ENCODE data around the gene ENTPD6.

ENTPD6 gene

DNA sequence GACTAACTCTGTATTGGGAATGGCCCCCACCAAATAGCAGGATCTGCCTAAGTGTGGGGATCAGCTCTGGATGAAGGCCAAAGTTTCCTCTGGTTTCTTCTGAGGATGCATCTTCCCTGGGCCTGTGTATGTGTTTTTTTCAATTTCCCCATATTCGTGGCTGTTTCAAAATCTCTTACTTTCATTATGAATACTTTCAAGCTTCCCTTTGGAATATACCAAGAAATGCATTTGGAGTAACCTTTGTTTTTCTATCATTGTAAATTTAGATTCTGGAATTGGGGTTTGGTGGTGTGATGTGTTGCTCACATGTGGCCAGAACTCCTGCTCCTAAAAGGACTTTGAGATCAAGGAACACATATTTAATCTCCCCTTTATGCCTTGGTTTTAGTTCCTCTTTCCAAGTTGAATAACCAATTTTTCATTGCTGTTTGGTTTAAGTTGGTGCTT, 8.4 kb downstream of the ENTPD6 start:
- no peaks in the 10 kb centered on the region for H3K9me2 ChIP-seq (replicated peaks; ENCODE audit: control insufficient read depth, low read length)
- H3K27me3 ChIP-seq (ENCODE audit: control insufficient read depth, low read length), result no peaks in the 10 kb centered on the region
- no peaks in the 10 kb centered on the region for H3K36me3 ChIP-seq (ENCODE audit: control insufficient read depth, low read length)
- peaks cover 7% of the 10 kb centered on the region for H3K4me1 ChIP-seq (ENCODE audit: control insufficient read depth, low read length)
- no peaks in the 10 kb centered on the region for H3F3A ChIP-seq (ENCODE audit: control insufficient read depth, insufficient read depth)
- H3K9me3 ChIP-seq (ENCODE audit: control insufficient read depth, insufficient read depth, low read length), result no peaks in the 10 kb centered on the region
- H4K20me1 ChIP-seq (ENCODE audit: control insufficient read depth, insufficient read depth, low read depth, low read length), result no peaks in the 10 kb centered on the region
- H3K4me3 ChIP-seq (ENCODE audit: low read length), result no peak overlapping the region
- peaks cover 48% of the 10 kb centered on the region for H3K79me2 ChIP-seq (ENCODE audit: control insufficient read depth, low read length)
- TF ChIP-seq, protein P1, sequence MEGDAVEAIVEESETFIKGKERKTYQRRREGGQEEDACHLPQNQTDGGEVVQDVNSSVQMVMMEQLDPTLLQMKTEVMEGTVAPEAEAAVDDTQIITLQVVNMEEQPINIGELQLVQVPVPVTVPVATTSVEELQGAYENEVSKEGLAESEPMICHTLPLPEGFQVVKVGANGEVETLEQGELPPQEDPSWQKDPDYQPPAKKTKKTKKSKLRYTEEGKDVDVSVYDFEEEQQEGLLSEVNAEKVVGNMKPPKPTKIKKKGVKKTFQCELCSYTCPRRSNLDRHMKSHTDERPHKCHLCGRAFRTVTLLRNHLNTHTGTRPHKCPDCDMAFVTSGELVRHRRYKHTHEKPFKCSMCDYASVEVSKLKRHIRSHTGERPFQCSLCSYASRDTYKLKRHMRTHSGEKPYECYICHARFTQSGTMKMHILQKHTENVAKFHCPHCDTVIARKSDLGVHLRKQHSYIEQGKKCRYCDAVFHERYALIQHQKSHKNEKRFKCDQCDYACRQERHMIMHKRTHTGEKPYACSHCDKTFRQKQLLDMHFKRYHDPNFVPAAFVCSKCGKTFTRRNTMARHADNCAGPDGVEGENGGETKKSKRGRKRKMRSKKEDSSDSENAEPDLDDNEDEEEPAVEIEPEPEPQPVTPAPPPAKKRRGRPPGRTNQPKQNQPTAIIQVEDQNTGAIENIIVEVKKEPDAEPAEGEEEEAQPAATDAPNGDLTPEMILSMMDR (IDR thresholded peaks at IDR 0.05; ENCODE audit: low read depth, low read length, poor library complexity, severe bottlenecking), result no peak
- TF ChIP-seq EZH2phosphoT487 (IDR thresholded peaks at IDR 0.05; ENCODE audit: borderline replicate concordance, low read length), result no peak
- no peak overlapping the region for H3K4me2 ChIP-seq (ENCODE audit: low read length)
- H3K27ac ChIP-seq (ENCODE audit: low read depth, low read length), result no peak overlapping the region

DNA sequence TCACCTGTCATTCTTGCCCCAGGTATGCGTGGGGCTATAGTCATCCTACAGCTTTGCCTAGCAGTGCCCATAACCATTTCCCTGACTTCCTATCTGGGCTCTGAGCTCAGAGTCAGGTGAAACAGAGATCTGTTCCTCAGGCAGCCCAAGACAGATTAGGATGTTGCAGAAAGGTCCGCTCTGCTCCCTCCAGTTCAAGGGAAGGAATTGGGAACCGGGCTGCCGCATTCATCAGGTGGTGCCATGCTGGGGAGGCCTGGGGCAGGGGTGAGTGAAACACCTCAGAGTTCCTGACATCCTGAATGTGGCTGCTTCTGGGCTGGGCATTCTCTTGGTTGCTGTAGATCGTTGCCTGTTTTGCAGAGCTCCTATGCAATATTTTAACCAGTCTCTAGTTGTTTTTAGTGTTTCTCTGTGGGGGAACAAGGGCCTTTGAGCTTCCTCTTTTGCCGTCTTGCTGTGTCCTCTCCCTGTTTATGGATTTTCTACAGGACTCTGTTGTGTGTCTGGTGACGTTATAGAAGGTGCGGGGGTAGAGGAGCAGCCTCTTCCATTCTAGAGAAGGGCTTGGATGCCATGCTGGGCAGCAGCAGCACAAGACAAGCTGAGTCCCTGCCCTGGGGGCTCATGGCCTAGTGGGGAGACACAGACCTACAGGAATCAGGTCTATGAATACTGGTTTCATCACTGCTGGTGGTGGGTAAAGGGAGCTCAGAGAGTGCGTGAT, 9.2 kb downstream of the ENTPD6 start:
- no peaks in the 10 kb centered on the region for H4K20me1 ChIP-seq (ENCODE audit: control insufficient read depth, insufficient read depth, low read depth, low read length)
- H3K4me3 ChIP-seq (ENCODE audit: low read length), result no peak overlapping the region
- no peaks in the 10 kb centered on the region for H3K27me3 ChIP-seq (ENCODE audit: control insufficient read depth, low read length)
- no peak for TF ChIP-seq EZH2phosphoT487 (IDR thresholded peaks at IDR 0.05; ENCODE audit: borderline replicate concordance, low read length)
- TF ChIP-seq, protein P1 (IDR thresholded peaks at IDR 0.05; ENCODE audit: low read depth, low read length, poor library complexity, severe bottlenecking), result no peak
- no peaks in the 10 kb centered on the region for H3K36me3 ChIP-seq (ENCODE audit: control insufficient read depth, low read length)
- H3K9me2 ChIP-seq (replicated peaks; ENCODE audit: control insufficient read depth, low read length), result no peaks in the 10 kb centered on the region
- no peaks in the 10 kb centered on the region for H3F3A ChIP-seq (ENCODE audit: control insufficient read depth, insufficient read depth)
- H3K9me3 ChIP-seq (ENCODE audit: control insufficient read depth, insufficient read depth, low read length), result no peaks in the 10 kb centered on the region
- no peak overlapping the region for H3K27ac ChIP-seq (ENCODE audit: low read depth, low read length)
- H3K4me1 ChIP-seq (ENCODE audit: control insufficient read depth, low read length), result peaks cover 7% of the 10 kb centered on the region
- H3K79me2 ChIP-seq (ENCODE audit: control insufficient read depth, low read length), result peaks cover 40% of the 10 kb centered on the region
- H3K4me2 ChIP-seq (ENCODE audit: low read length), result no peak overlapping the region

DNA sequence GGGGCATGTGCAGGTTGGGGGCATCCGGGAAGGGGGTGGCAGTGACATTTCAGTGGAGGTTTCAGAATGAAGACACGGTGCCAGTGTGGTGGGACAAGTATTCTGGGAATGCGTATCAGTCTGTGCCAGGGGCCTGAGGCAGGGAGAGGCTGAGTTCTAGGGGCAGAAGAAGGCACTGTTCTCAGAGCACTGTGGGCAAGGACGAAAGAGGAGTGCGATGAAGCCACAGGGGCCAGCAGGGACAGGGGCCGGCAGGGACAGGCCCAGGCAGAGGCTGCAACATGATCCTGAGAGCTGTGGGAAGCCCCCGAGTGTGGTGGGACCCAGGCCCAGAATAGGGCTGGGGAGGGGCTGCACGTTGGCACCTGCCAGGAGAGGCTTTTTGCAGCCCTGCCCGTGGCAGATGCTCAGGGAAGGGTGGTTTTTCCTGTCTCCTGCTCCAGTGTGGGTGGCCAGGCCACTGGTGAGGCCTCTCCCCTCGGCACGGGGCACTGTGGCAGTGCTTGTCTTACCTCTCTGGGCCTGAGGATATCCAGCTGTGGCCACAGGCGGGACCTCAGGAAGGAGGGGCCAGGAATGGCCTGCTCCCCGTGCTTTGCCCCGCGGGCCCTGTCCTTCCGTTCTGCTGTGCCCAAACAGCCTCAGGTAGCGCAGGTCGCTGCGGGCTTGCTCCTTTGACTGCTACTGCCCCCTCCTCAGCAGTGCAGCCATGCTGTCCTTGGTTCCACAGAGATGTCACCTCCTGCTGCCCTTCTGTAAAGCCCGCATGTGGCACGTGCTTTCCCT, 10.0 kb downstream of the ENTPD6 start:
- Histone ChIP-seq H3K4me3 (ENCODE audit: low read length) (no peak overlapping the region), H3K9me3 (ENCODE audit: control insufficient read depth, insufficient read depth, low read length) (no peaks in the 10 kb centered on the region), H4K20me1 (ENCODE audit: control insufficient read depth, insufficient read depth, low read depth, low read length) (no peaks in the 10 kb centered on the region), H3K27me3 (ENCODE audit: control insufficient read depth, low read length) (no peaks in the 10 kb centered on the region), H3K9me2 (replicated peaks; ENCODE audit: control insufficient read depth, low read length) (no peaks in the 10 kb centered on the region), H3K4me2 (ENCODE audit: low read length) (no peak overlapping the region), H3K27ac (ENCODE audit: low read depth, low read length) (no peak overlapping the region), H3K36me3 (ENCODE audit: control insufficient read depth, low read length) (no peaks in the 10 kb centered on the region), H3F3A (ENCODE audit: control insufficient read depth, insufficient read depth) (no peaks in the 10 kb centered on the region), H3K79me2 (ENCODE audit: control insufficient read depth, low read length) (peaks cover 37% of the 10 kb centered on the region), H3K4me1 (ENCODE audit: control insufficient read depth, low read length) (peaks cover 7% of the 10 kb centered on the region)
- no peak for TF ChIP-seq EZH2phosphoT487 (IDR thresholded peaks at IDR 0.05; ENCODE audit: borderline replicate concordance, low read length)
- TF ChIP-seq, protein P1 (IDR thresholded peaks at IDR 0.05; ENCODE audit: low read depth, low read length, poor library complexity, severe bottlenecking), result no peak

Measured in DOHH2 (cell line).